HepG2 (cell line): Measurements from ENCODE around the gene CLIC1. TPM values are rescaled to one million over a fixed set of nuclear protein-coding genes. Genes with fewer than 3 reads are reported as not detected.
A peak's percentile ranks its signal among the peaks of the same experiment; 100 is the strongest.

Experiments
- ATAC-seq: fragments of 200-7000 bp; cut with Tn5 transposase; 3 replicates; pipeline ENCODE4 v1.9.1; 2020; ENCODE audit warnings: mild to moderate bottlenecking, moderate library complexity
- BruUV-seq: library from RNA; stranded (reverse); fragments of 400-500 nt; replicated peaks from 2 replicates; lab custom pipeline; 2021; lab: Mats Ljungman, UMichigan
- CTCF ChIA-PET: fragments of 300-600 bp; formaldehyde crosslinking; extraction: SDS; loops from one replicate; lab custom pipeline; 2021; ENCODE audit warnings: low total read pairs, inconsistent platforms, low intra/inter-chr PET ratio; lab: Yijun Ruan, JAX
- POLR2A ChIA-PET: fragments of 350-600 bp; sonication (Branson Sonifier 250); formaldehyde crosslinking; loops from one replicate; lab custom pipeline; 2020; ENCODE audit warnings: antibody characterized with exemption, inconsistent platforms; lab: Yijun Ruan, JAX
- DNase-seq: peaks from one replicate; pipeline ENCODE4 v3.0.0-alpha.2; 2015; ENCODE audit warnings: low spot score
- FAIRE-seq: peaks from 3 replicates; lab custom pipeline; 2011; peaks lifted over from hg19 to GRCh38; lab: Jason Lieb, UNC
- H2AFZ ChIP-seq: one replicate; pipeline ENCODE4 v1.6.1; 2011; ENCODE audit warnings: low read length, inconsistent platforms
- H3K27ac ChIP-seq: fragments of 300-600 bp; 3 replicates; pipeline ENCODE4 v1.8.0; 2011; ENCODE audit warnings: mixed run types, mild to moderate bottlenecking, mixed read lengths, low read length, inconsistent platforms; ENCODE audit not compliant: insufficient read depth; ENCODE audit errors: extremely low read length
- H3K27me3 ChIP-seq, 2 experiments: fragments of 200-600 bp in 1 of 2; 2 replicates in 1 of 2; 3 replicates in 1 of 2; pipeline versions ENCODE4 v1.6.0 to v1.8.0; 2011; ENCODE audit warnings: low read length in 2 of 2, mild to moderate bottlenecking in 2 of 2, moderate library complexity in 2 of 2, inconsistent platforms in 1 of 2; ENCODE audit not compliant: insufficient read depth in 2 of 2, control insufficient read depth in 1 of 2
- H3K36me3 ChIP-seq, 2 experiments: fragments of 200-600 bp in 1 of 2; replicated peaks in 1 of 2; 2 replicates in 1 of 2; 3 replicates in 1 of 2; pipeline versions ENCODE4 v1.5.1 to v1.8.0; 2011; ENCODE audit warnings: low read length in 2 of 2, inconsistent platforms in 1 of 2; ENCODE audit not compliant: insufficient read depth in 2 of 2, control insufficient read depth in 1 of 2
- H3K4me1 ChIP-seq: 2 replicates; pipeline ENCODE4 v1.5.1; 2012; ENCODE audit warnings: low read length, inconsistent platforms; ENCODE audit not compliant: insufficient read depth
- H3K4me2 ChIP-seq: 2 replicates; pipeline ENCODE4 v1.6.0; 2011; ENCODE audit warnings: low read depth, low read length, inconsistent platforms
- H3K4me3 ChIP-seq, 3 experiments: fragments of 200-600 bp in 1 of 3; sonication (generic), shearing (Covaris generic) in 1 of 3; replicated peaks in 1 of 3; 2 replicates each; pipeline ENCODE4 v1.5.1; 2011 to 2016; ENCODE audit warnings: low read length in 3 of 3, inconsistent platforms in 2 of 3, low read depth in 2 of 3, mild to moderate bottlenecking in 2 of 3, control low read depth in 1 of 3, mixed read lengths in 1 of 3; ENCODE audit not compliant: insufficient read depth in 1 of 3
- H3K79me2 ChIP-seq: one replicate; pipeline ENCODE4 v1.6.1; 2011; ENCODE audit warnings: low read length, inconsistent platforms; ENCODE audit not compliant: insufficient read depth
- H3K9ac ChIP-seq: 2 replicates; pipeline ENCODE4 v1.6.0; 2011; ENCODE audit warnings: mild to moderate bottlenecking, low read depth, low read length, inconsistent platforms; ENCODE audit not compliant: insufficient read depth
- H3K9me3 ChIP-seq: 2 replicates; pipeline ENCODE4 v1.5.1; 2012; ENCODE audit warnings: mild to moderate bottlenecking, low read length
- H4K20me1 ChIP-seq: 2 replicates; pipeline ENCODE4 v1.6.0; 2011; ENCODE audit warnings: inconsistent platforms, mild to moderate bottlenecking, low read length, moderate library complexity; ENCODE audit not compliant: insufficient read depth
- ATF7-NPFF ChIP-seq: sonication (generic); formaldehyde crosslinking; IDR thresholded peaks from 2 replicates; pipeline ENCODE4 v1.8.1; 2023; ENCODE audit warnings: mild to moderate bottlenecking, low read depth, missing genetic modification reagents, moderate library complexity
- CHD4 ChIP-seq: fragments of 200-600 bp; sonication (generic); IDR thresholded peaks from 2 replicates; pipeline ENCODE4 v1.7.0; 2017; ENCODE audit warnings: mild to moderate bottlenecking, low read length, borderline replicate concordance
- FOXA1 ChIP-seq, 2 experiments: fragments of 450-650 bp in 1 of 2; sonication (generic) in 1 of 2; formaldehyde crosslinking in 1 of 2; IDR thresholded peaks; 2 replicates each; pipeline versions ENCODE4 v1.4.0 to v1.6.1; 2016 to 2020; ENCODE audit warnings: missing genetic modification reagents in 1 of 2
- KDM1A ChIP-seq: IDR thresholded peaks from 2 replicates; pipeline ENCODE4 v1.6.1; 2016; ENCODE audit warnings: missing compliant biosample characterization
- KDM5B ChIP-seq: sonication (generic); formaldehyde crosslinking; IDR thresholded peaks from 2 replicates; pipeline ENCODE4 v1.4.0; 2020; ENCODE audit warnings: missing genetic modification reagents, mild to moderate bottlenecking, borderline replicate concordance
- MIXL1 ChIP-seq: IDR thresholded peaks from 2 replicates; pipeline ENCODE4 v1.6.1; 2016
- MTF2 ChIP-seq: sonication (generic); formaldehyde crosslinking; IDR thresholded peaks from 2 replicates; pipeline ENCODE4 v1.5.0; 2020; ENCODE audit warnings: missing genetic modification reagents, borderline replicate concordance
- PLRG1 ChIP-seq: fragments of 450-650 bp; conservative IDR thresholded peaks from 2 replicates; pipeline ENCODE4 v1.6.1; 2016
- REXO4 ChIP-seq: sonication (generic); formaldehyde crosslinking; IDR thresholded peaks from 2 replicates; pipeline ENCODE4 v1.8.0; 2022; ENCODE audit warnings: missing genetic modification reagents, mild to moderate bottlenecking, borderline replicate concordance
- TEAD3 ChIP-seq: optimal IDR thresholded peaks from 2 replicates; pipeline ENCODE3; 2016; ENCODE audit warnings: borderline replicate concordance
- ZBTB38 ChIP-seq: sonication (generic); formaldehyde crosslinking; IDR thresholded peaks from 2 replicates; pipeline ENCODE4 v1.5.1; 2020; ENCODE audit warnings: mild to moderate bottlenecking, missing genetic modification reagents
- ZNF143 ChIP-seq: sonication (generic); formaldehyde crosslinking; IDR thresholded peaks from 2 replicates; pipeline ENCODE4 v1.4.0; 2020; ENCODE audit warnings: missing genetic modification reagents
- ZNF17 ChIP-seq: sonication (generic); formaldehyde crosslinking; IDR thresholded peaks from 2 replicates; pipeline ENCODE4 v1.5.0; 2020; ENCODE audit warnings: mild to moderate bottlenecking, missing genetic modification reagents
- ZNF232 ChIP-seq: sonication (generic); formaldehyde crosslinking; IDR thresholded peaks from 2 replicates; pipeline ENCODE4 v1.4.0; 2020; ENCODE audit warnings: missing genetic modification reagents, borderline replicate concordance
- ZNF496 ChIP-seq: sonication (generic); formaldehyde crosslinking; IDR thresholded peaks from 2 replicates; pipeline ENCODE4 v1.8.1; 2023; ENCODE audit warnings: mild to moderate bottlenecking, moderate library complexity, missing genetic modification reagents; ENCODE audit not compliant: insufficient replicate concordance
- ZNF7 ChIP-seq: IDR thresholded peaks from 2 replicates; pipeline ENCODE4 v1.6.1; 2016; ENCODE audit warnings: missing biosample characterization, missing genetic modification reagents
- ZNF782 ChIP-seq: sonication (generic); formaldehyde crosslinking; IDR thresholded peaks from 2 replicates; pipeline ENCODE4 v1.4.0; 2020; ENCODE audit warnings: missing genetic modification reagents, mild to moderate bottlenecking, borderline replicate concordance
- WGBS: methylation state at CpG from one replicate; pipeline ENCODE4 v1.1.6; 2017; ENCODE audit warnings: low lambda C conversion rate; 5-methylcytosine and 5-hydroxymethylcytosine counted together
- in situ Hi-C: cut with HindIII; loops from 2 replicates; pipeline ENCODE4 v1.10.0; 2017; ENCODE audit warnings: low pct_unique_long_range_greater_than_20kb; ENCODE audit not compliant: extremely low pct_ligation_motif_present
- intact Hi-C: fragments of 100-400 bp; cut with micrococcal nuclease; formaldehyde crosslinking; loops from one replicate; pipeline ENCODE4 v1.10.0; 2022; ENCODE audit not compliant: unreplicated experiment
- polyA plus RNA-seq, 8 experiments: library from polyadenylated mRNA; depleted of rRNA in 3 of 8; stranded (reverse) in 7 of 8; unstranded in 1 of 8; fragments of >200 nt; fragmentation: Illumina TruSeq in 4 of 8; extraction: Trizol in 4 of 8; gene quantifications; 2 replicates each; pipeline versions ENCODE4 v1.2.1 to v1.2.3, GENCODE V29; 2011 to 2016; ENCODE audit warnings: low read depth in 4 of 8, missing spikeins in 1 of 8, mixed read lengths in 1 of 8; ENCODE audit not compliant: insufficient read depth in 1 of 8
- total RNA-seq, 5 experiments: library from RNA; depleted of rRNA; stranded (reverse); fragments of >200 nt; fragmentation: Illumina TruSeq; extraction: Trizol; gene quantifications; 2 replicates each; pipeline ENCODE4 v1.2.3, GENCODE V29; 2016; ENCODE audit warnings: low read depth in 1 of 5
- TF ChIP-seq, protein P1 (sequence below): sonication (generic); formaldehyde crosslinking; IDR thresholded peaks from 2 replicates; pipeline ENCODE4 v1.5.0; 2020; ENCODE audit warnings: mild to moderate bottlenecking, low read depth, missing genetic modification reagents, borderline replicate concordance
- TF ChIP-seq, protein P2 (sequence below): sonication (generic); formaldehyde crosslinking; IDR thresholded peaks from 2 replicates; pipeline ENCODE4 v1.4.0; 2020; ENCODE audit warnings: mild to moderate bottlenecking, missing genetic modification reagents

Gene CLIC1
- total and polyA plus RNA-seq, 2 of the 13 experiments (the other 11 are each of a cell fraction or from before 2014, with no cell fraction given), result 602 to 891 TPM

DNA sequence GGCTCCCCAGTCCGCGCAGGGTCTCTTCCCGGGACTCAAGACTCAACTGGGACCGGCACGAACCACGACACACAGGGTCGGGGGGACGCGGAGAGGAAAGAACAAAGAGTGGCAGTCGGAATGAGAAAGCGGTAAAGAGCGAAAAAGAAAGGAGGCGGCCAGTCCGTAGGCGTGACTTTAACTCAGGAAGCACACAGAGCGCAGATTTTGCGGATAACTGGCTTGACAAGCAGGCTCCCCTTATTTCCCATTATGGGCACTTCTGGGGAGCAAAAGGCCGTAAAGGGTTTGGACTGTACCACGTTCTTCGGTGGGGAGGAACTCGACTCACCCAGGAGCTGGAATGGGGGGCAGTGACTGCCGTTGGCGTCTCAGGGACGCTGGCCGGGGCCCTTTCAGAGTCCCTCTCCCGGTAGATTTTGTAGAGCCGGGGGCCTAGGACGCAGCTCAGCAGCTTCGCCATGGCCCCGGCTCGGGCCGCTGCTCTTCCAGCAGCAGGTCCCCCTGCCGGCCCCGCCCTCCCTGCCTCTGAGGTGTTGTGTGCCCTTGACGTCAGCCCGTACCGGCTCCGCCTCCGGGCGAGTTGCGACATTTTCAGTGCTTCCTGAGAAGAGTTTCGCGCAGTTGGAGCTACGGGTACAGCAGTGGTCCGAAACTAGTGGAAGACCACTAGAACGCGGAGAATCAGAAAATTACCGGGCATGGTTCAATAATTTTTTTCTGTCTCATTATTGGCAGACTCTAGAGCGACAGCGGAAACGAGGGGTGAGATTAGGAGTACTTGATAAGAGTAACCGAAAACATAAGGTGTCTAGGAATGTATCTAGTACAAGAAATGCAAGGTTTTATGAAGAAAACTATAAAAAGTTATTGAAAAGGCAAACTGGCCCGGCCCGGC is 33.3 kb downstream of the CLIC1 start, which contains the start of gene ABHD16A:
TSS of gene ABHD16A (minus strand) at position 506 of the 898 bp plus-strand sequence. CDS start at position 463, 43 bp downstream.
- BruUV-seq, result no TSS peak
- in situ Hi-C loops (no loop called here), intact Hi-C loops (loop anchor here (2.0 to 5.0 kb wide), 2 partner anchors 22 to 34 kb away; partner anchors contain the start of genes CLIC1 and LY6G5C)
- peak within 1 kb of the TSS; percentile 99 for H3K4me2 ChIP-seq
- ChIA-PET POLR2A (interaction anchor here (0.6 to 2.7 kb wide), 38 partner anchors 10 to 1269 kb away, joined by 3 to 57 read pairs (median 5); partner anchors contain the start of genes APOM, BAG6, C6orf47 and CFB), CTCF (no interaction called here)
- peak; percentile 93 for ATAC-seq
- peak within 1 kb of the TSS; percentile 95 for H3K9ac ChIP-seq
- H3K79me2 ChIP-seq, result peaks cover 22% of the 10 kb centered on the region
- H3K4me3 ChIP-seq, result peak within 1 kb of the TSS; percentile 71 to 84 (median 81)
- WGBS, result 1% methylated on average over 39 of the region's 54 CpGs
- peaks cover 0 to 3% of the 10 kb centered on the region in 2 experiments; a peak in 2 of 5 replicates for H3K27me3 ChIP-seq
- FAIRE-seq, result peak; percentile 82
- H4K20me1 ChIP-seq, result no peaks in the 10 kb centered on the region
- H3K27ac ChIP-seq, result peak within 1 kb of the TSS; percentile 85
- H3K36me3 ChIP-seq, result peaks cover under 1 to 2% of the 10 kb centered on the region in 2 experiments; a peak in 2 of 5 replicates
- H3K9me3 ChIP-seq, result no peaks in the 10 kb centered on the region
- peak within 1 kb of the TSS; percentile 52 for H2AFZ ChIP-seq
- DNase-seq, result peak; percentile 98
- H3K4me1 ChIP-seq, result peaks cover 39% of the 10 kb centered on the region
- TF ChIP-seq CHD4, result no peak
- TF ChIP-seq ZNF17 (CRISPR knock-in tag), result no peak
- no peak for TF ChIP-seq MTF2 (CRISPR knock-in tag)
- TF ChIP-seq, protein P1, sequence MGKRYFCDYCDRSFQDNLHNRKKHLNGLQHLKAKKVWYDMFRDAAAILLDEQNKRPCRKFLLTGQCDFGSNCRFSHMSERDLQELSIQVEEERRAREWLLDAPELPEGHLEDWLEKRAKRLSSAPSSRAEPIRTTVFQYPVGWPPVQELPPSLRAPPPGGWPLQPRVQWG (CRISPR knock-in tag), result no peak
- TF ChIP-seq ZNF496 (CRISPR knock-in tag), result no peak
- peak; percentile 20; the same call in 1 of the 2 replicates for TF ChIP-seq ZBTB38 (CRISPR knock-in tag)
- TF ChIP-seq TEAD3 (CRISPR knock-in tag), result peak; percentile 45
- TF ChIP-seq ATF7-NPFF, result no peak
- no peak for TF ChIP-seq FOXA1 (IDR thresholded peaks at IDR 0.05)
- peak; percentile 46 for TF ChIP-seq FOXA1 (CRISPR knock-in tag; IDR thresholded peaks at IDR 0.05)
- peak; percentile 85 for TF ChIP-seq KDM5B (CRISPR knock-in tag)
- TF ChIP-seq ZNF143 (CRISPR knock-in tag), result no peak
- no peak for TF ChIP-seq KDM1A (CRISPR knock-in tag)
- no peak for TF ChIP-seq REXO4
- TF ChIP-seq MIXL1 (CRISPR knock-in tag), result peak; percentile 66
- TF ChIP-seq ZNF7 (CRISPR knock-in tag), result no peak
- peak; percentile 41; the same call in 1 of the 2 replicates for TF ChIP-seq ZNF232 (CRISPR knock-in tag)
- TF ChIP-seq PLRG1, result no peak
- TF ChIP-seq, protein P2, sequence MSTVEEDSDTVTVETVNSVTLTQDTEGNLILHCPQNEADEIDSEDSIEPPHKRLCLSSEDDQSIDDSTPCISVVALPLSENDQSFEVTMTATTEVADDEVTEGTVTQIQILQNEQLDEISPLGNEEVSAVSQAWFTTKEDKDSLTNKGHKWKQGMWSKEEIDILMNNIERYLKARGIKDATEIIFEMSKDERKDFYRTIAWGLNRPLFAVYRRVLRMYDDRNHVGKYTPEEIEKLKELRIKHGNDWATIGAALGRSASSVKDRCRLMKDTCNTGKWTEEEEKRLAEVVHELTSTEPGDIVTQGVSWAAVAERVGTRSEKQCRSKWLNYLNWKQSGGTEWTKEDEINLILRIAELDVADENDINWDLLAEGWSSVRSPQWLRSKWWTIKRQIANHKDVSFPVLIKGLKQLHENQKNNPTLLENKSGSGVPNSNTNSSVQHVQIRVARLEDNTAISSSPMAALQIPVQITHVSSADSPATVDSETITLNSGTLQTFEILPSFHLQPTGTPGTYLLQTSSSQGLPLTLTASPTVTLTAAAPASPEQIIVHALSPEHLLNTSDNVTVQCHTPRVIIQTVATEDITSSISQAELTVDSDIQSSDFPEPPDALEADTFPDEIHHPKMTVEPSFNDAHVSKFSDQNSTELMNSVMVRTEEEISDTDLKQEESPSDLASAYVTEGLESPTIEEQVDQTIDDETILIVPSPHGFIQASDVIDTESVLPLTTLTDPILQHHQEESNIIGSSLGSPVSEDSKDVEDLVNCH, result no peak
- no peak; the same call in 1 of the 2 replicates for TF ChIP-seq ZNF782 (CRISPR knock-in tag)
